PC-3 (cell line): ENCODE measurements around the gene RNF208. TPM values are rescaled to one million over a fixed set of nuclear protein-coding genes. Genes with fewer than 3 reads are reported as not detected.

ENCODE experiments used
- ATAC-seq: fragments of 200-7000 bp; cut with Tn5 transposase; 2 replicates; pipeline ENCODE4 v1.9.1; 2020; ENCODE audit warnings: mild to moderate bottlenecking, moderate library complexity
- BruUV-seq: library from RNA; stranded (reverse); fragments of 400-500 nt; replicated peaks from 2 replicates; lab custom pipeline; 2021; lab: Mats Ljungman, UMichigan
- CTCF ChIA-PET: fragments of 300-600 bp; sonication (Branson Sonifier 250); formaldehyde crosslinking; loops from one replicate; lab custom pipeline; 2022; ENCODE audit warnings: antibody characterized with exemption; lab: Charles Lee
- POLR2A ChIA-PET: fragments of 300-600 bp; sonication (Branson Sonifier 250); formaldehyde crosslinking; loops from one replicate; lab custom pipeline; 2022; ENCODE audit warnings: antibody characterized with exemption; ENCODE audit not compliant: unreplicated experiment; lab: Charles Lee
- DNase-seq: peaks from one replicate; pipeline ENCODE4 v3.0.0-alpha.2; 2015
- H2AFZ ChIP-seq: fragments of 300-600 bp; sonication (generic); 2 replicates; pipeline ENCODE4 v1.6.0; 2016; ENCODE audit warnings: antibody characterized with exemption, low read length
- H3F3A ChIP-seq: fragments of 300-600 bp; sonication (generic); one replicate; pipeline ENCODE4 v1.6.0; 2017; ENCODE audit warnings: antibody characterized with exemption, low read length, control low read depth, mild to moderate bottlenecking; ENCODE audit not compliant: unreplicated experiment
- H3K27ac ChIP-seq: fragments of 300-600 bp; sonication (generic); 2 replicates; pipeline ENCODE4 v1.5.1; 2016; ENCODE audit warnings: mild to moderate bottlenecking, low read length
- H3K27me3 ChIP-seq: fragments of 300-600 bp; sonication (generic); 2 replicates; pipeline ENCODE4 v1.6.1; 2016; ENCODE audit warnings: low read length, mixed read lengths
- H3K36me3 ChIP-seq: fragments of 300-600 bp; sonication (generic); 2 replicates; pipeline ENCODE4 v1.6.1; 2016; ENCODE audit warnings: low read depth, mixed run types, low read length, mixed read lengths
- H3K4me1 ChIP-seq: fragments of 300-600 bp; sonication (generic); 2 replicates; pipeline ENCODE4 v1.5.1; 2016; ENCODE audit warnings: low read length; ENCODE audit not compliant: insufficient read depth
- H3K4me2 ChIP-seq: fragments of 300-600 bp; sonication (generic); 2 replicates; pipeline ENCODE4 v1.6.0; 2016; ENCODE audit warnings: low read length
- H3K4me3 ChIP-seq: fragments of 300-600 bp; sonication (generic); 2 replicates; pipeline ENCODE4 v1.5.1; 2016; ENCODE audit warnings: mild to moderate bottlenecking, low read length, mixed read lengths
- H3K79me2 ChIP-seq: fragments of 300-600 bp; sonication (generic); 2 replicates; pipeline ENCODE4 v1.6.1; 2017; ENCODE audit warnings: low read length, mixed read lengths
- H3K9ac ChIP-seq: fragments of 300-600 bp; sonication (generic); 2 replicates; pipeline ENCODE4 v1.6.0; 2016; ENCODE audit warnings: mild to moderate bottlenecking, low read length
- H3K9me2 ChIP-seq: fragments of 300-600 bp; sonication (generic); replicated peaks from 2 replicates; pipeline ENCODE4 v1.6.1; 2016; ENCODE audit warnings: mixed run types, low read length, mixed read lengths
- H3K9me3 ChIP-seq: fragments of 300-600 bp; sonication (generic); 2 replicates; pipeline ENCODE4 v1.6.1; 2016; ENCODE audit warnings: low read length, mixed read lengths
- H4K20me1 ChIP-seq: fragments of 300-600 bp; sonication (generic); 2 replicates; pipeline ENCODE4 v1.6.1; 2016; ENCODE audit warnings: low read length, mixed read lengths
- EZH2 ChIP-seq: fragments of 300-600 bp; sonication (generic); IDR thresholded peaks from one replicate; pipeline ENCODE4 v1.6.1; 2017; ENCODE audit warnings: antibody characterized with exemption, mild to moderate bottlenecking, low read length; ENCODE audit not compliant: unreplicated experiment
- EZH2phosphoT487 ChIP-seq: fragments of 300-600 bp; sonication (generic); IDR thresholded peaks from 2 replicates; pipeline ENCODE4 v1.6.1; 2018; ENCODE audit warnings: mild to moderate bottlenecking, antibody characterized with exemption, low read length, borderline replicate concordance
- intact Hi-C: fragments of 100-400 bp; cut with micrococcal nuclease; formaldehyde crosslinking; loops from 2 replicates; pipeline ENCODE4 v1.9.0; 2023
- total RNA-seq: library from RNA; depleted of rRNA; stranded (reverse); fragments of >200 nt; gene quantifications from 2 replicates; pipeline ENCODE4 v1.2.3, GENCODE V29; 2014
- TF ChIP-seq, protein P1 (sequence below): fragments of 300-600 bp; sonication (generic); conservative IDR thresholded peaks from 2 replicates; pipeline ENCODE4 v1.5.1; 2017; ENCODE audit warnings: antibody characterized with exemption, low read depth, mild to moderate bottlenecking, low read length

Gene RNF208
- total RNA-seq, 1 experiment from 2014 or later, result 1.7 TPM

DNA sequence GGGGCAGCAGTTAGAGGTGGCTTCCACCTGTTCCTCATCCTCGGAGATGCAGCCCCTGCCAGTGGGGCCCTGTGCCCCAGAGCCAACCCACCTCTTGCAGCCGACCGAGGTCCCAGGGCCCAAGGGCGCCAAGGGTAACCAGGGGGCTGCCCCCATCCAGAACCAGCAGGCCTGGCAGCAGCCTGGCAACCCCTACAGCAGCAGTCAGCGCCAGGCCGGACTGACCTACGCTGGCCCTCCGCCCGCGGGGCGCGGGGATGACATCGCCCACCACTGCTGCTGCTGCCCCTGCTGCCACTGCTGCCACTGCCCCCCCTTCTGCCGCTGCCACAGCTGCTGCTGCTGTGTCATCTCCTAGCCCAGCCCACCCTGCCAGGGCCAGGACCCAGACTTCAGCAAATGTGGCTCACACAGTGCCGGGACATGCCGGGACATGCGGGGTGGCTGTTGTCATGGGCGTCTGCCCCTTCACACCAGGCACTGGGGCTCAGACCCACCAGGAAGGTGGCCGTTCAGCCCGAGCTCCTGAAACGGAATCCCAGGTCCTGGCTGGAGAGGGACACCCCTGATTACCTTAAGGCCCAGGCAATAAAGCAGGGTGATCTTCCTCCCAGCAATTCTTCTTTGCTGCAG is 3.8 kb upstream of the RNF208 start:
- Histone ChIP-seq H3K4me3 (peak overlapping the region; percentile 59), H3K9ac (peak overlapping the region; percentile 67), H3K36me3 (no peaks in the 10 kb centered on the region), H3K9me3 (no peaks in the 10 kb centered on the region), H3K27me3 (no peaks in the 10 kb centered on the region), H3K9me2 (no peaks in the 10 kb centered on the region), H4K20me1 (no peaks in the 10 kb centered on the region), H3K79me2 (peaks cover 19% of the 10 kb centered on the region), H2AFZ (no peak overlapping the region), H3K4me2 (peak overlapping the region; percentile 88), H3F3A (peaks cover 2% of the 10 kb centered on the region), H3K4me1 (peaks cover 40% of the 10 kb centered on the region), H3K27ac (peak overlapping the region; percentile 99)
- intact Hi-C loops, result loop anchor here (5.0 kb wide), 2 partner anchors 39 to 109 kb away; partner anchors contain the start of genes ANAPC2 and SSNA1
- no peak for ATAC-seq
- TF ChIP-seq EZH2 (no peak), EZH2phosphoT487 (no peak)
- TF ChIP-seq, protein P1, sequence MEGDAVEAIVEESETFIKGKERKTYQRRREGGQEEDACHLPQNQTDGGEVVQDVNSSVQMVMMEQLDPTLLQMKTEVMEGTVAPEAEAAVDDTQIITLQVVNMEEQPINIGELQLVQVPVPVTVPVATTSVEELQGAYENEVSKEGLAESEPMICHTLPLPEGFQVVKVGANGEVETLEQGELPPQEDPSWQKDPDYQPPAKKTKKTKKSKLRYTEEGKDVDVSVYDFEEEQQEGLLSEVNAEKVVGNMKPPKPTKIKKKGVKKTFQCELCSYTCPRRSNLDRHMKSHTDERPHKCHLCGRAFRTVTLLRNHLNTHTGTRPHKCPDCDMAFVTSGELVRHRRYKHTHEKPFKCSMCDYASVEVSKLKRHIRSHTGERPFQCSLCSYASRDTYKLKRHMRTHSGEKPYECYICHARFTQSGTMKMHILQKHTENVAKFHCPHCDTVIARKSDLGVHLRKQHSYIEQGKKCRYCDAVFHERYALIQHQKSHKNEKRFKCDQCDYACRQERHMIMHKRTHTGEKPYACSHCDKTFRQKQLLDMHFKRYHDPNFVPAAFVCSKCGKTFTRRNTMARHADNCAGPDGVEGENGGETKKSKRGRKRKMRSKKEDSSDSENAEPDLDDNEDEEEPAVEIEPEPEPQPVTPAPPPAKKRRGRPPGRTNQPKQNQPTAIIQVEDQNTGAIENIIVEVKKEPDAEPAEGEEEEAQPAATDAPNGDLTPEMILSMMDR, result no peak
- ChIA-PET POLR2A (interaction anchor here (0.6 kb wide), 1 partner anchor 35 kb away, joined by 8 read pairs; no protein-coding TSS in a partner anchor), CTCF (no interaction called here)
- DNase-seq, result no peak
- BruUV-seq, result no TSS peak

DNA sequence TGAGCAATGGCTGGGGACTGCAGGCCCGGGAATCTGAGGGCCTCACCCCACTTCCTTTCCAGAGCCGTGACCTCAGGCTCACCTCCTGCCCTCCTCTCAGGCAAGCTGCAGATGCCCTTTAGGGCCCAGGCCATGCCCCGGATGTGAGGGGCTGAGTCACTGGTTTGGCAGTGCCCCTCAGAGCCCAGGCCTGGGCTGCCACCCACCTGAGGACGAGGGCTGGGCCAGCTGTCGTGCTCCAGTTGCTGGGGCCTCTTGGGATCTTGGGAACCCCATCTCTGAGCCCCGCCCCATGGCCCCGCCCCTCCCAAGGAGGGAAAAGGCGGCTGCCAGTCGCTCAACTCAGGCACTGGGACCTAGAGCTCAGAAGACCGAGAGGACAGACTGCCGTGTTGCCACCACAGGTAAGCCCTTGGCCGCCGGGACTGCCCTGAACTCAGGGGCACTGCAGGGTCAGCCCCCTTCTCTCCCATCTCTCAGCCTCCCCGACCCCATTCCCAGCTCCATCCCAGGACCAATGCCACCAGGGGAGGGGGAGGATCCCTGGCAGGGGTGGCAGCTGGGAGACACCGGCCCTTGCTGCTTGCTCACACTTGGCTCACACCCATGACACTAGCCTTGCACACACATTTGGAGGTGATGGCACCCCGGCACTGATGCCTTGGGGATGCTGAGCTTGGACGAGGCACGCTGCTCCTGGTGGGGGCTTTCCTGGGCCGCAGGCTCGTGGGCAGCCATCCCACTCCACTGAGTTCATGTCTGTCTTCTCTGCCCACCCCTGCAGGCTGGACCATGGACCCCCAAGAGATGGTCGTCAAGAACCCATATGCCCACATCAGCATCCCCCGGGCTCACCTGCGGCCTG is 3.0 kb upstream of the RNF208 start, which contains the start of gene CYSRT1:
TSS of gene CYSRT1 (plus strand) at position 345 of the 865 bp plus-strand sequence. CDS start at position 793, 448 bp downstream.
- Histone ChIP-seq H3K9me3 (no peaks in the 10 kb centered on the region), H3F3A (peaks cover 2% of the 10 kb centered on the region), H2AFZ (no peak within 1 kb of the TSS; the same call in 1 of the 2 replicates), H3K4me3 (peak within 1 kb of the TSS; percentile 88), H3K4me1 (peaks cover 40% of the 10 kb centered on the region), H3K36me3 (no peaks in the 10 kb centered on the region), H3K79me2 (peaks cover 19% of the 10 kb centered on the region), H4K20me1 (no peaks in the 10 kb centered on the region), H3K27ac (peak within 1 kb of the TSS; percentile 99), H3K27me3 (no peaks in the 10 kb centered on the region), H3K4me2 (peak within 1 kb of the TSS; percentile 99), H3K9me2 (no peaks in the 10 kb centered on the region), H3K9ac (peak within 1 kb of the TSS; percentile 97)
- POLR2A ChIA-PET, result interaction anchor here (0.6 kb wide), 1 partner anchor 35 kb away, joined by 8 read pairs; no protein-coding TSS in a partner anchor
- intact Hi-C loops, result loop anchor here (5.0 kb wide), 2 partner anchors 38 to 108 kb away; partner anchors contain the start of genes ANAPC2 and SSNA1
- no peak for DNase-seq
- CTCF ChIA-PET, result no interaction called here
- TF ChIP-seq EZH2phosphoT487 (no peak), EZH2 (no peak)
- TF ChIP-seq, protein P1, result no peak
- no TSS peak for BruUV-seq
- no peak for ATAC-seq
